ENCODE measurements around the gene STAP2.

Gene STAP2

DNA sequence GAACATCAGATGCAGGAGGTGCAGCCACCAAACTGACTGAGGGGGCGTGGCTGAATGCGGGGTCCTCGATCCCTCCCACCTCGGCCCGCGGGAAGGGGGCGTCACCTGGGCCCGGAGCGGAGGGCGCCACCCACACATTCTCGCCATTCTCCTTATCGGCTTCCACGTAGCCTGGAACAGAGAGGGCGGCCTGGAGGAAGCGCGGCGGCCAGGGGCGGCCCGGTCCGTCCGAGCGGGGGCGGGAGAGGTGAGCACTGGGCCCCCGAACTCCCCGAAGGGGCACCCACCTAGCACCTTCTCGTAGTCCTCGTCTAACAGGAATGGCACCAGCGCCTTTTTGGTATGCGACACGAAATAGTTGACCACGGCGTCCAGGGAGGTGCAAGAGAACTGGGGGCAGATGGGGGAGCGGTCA is 11.8 kb downstream of the STAP2 start:
- peak in 1 of 2 experiments; percentile 15 for DNase-seq

DNA sequence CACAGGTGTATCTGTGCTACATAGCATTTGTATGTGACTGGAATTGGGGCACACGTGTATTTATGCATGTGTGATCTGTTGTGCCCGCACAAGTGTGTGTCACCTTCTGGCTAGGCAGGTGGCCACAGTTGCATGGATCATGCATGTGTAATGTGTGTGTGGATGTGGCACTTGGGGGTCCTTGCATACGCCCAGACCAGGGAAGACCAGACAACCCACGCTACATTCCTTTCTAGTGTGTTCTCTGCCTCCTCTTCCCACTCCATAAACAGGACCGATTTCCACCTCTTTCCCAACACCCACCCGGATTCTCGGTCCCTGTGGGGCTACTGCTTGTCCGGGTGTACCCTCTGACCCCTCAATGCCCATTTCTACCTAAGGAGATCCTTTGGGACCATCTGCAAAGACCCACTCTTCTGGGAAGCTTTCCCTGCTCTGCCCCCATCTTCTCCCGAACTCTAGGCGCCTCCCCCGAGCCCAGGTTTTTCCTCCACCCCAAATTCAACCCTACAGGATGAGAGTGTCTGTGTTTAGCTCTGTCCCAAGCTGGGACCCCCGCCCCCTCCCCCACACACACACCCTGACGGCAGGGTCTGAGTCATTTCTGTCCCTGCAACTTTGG is 12.3 kb downstream of the STAP2 start:
- no peak for DNase-seq

DNA sequence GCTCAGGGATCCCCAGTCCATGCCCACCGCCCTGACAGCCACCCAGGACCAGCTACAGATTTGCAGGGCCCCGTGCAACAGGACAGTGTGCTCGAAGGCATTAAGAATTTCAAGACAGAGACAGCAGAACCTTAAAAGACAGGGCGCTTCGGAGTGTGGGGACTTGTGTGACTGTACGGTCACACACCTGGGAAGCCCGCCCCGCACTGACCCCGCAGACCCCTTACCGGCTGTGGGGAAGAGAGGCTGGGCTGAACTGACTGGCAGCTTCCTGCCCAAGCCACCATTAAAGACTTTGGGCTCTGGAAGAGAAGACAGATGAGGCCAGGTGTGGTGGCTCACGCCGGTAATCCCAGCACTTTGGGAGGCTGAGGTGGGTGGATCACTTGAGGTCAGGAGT is 14.4 kb downstream of the STAP2 start:
- no peak for DNase-seq

DNA sequence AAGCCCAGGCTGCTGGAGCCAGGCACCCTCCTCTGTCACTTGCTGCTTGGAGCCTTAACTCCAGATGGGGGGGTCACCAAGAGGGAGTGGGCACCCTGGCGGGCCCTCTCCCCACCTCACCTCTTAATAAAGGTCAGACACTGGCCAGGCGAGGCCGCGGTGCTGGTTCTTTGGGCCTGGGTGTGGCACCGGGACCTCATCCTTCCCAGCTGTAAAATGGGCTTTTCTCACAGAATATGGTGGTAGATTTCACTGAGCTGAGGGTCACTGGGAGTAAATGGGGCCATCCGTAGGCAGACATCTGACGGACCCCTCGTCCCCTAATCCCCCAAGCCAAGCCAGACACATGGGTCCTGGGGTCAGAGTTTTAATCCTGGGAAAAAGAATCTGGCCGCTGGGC is 14.9 kb downstream of the STAP2 start:
- DNase-seq, result no peak

DNA sequence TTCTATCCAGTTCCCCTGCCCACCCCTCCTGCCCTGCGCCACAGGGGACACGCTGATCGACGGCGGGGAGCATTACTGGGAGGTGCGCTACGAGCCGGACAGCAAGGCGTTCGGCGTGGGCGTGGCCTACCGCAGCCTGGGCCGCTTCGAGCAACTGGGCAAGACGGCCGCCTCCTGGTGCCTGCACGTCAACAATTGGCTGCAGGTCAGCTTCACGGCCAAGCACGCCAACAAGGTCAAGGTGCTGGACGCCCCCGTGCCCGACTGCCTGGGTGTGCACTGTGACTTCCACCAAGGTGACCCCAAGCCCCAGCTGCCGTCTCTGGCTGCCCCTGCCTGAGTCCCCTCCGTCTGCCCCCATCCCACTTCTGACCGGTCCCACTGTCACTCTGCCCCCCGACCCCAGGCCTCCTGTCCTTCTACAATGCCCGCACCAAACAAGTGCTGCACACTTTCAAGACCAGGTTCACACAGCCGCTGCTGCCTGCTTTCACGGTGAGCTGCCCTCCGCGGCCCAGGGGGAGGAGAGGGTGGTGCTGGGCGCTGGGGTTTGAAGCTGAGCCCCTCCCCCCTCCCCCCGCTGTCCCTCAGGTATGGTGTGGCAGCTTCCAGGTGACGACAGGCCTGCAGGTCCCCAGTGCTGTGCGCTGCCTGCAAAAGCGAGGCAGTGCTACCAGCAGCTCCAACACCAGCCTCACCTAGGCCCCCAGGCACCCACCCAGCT is 15.5 kb downstream of the STAP2 start:
- DNase-seq, result no peak

DNA sequence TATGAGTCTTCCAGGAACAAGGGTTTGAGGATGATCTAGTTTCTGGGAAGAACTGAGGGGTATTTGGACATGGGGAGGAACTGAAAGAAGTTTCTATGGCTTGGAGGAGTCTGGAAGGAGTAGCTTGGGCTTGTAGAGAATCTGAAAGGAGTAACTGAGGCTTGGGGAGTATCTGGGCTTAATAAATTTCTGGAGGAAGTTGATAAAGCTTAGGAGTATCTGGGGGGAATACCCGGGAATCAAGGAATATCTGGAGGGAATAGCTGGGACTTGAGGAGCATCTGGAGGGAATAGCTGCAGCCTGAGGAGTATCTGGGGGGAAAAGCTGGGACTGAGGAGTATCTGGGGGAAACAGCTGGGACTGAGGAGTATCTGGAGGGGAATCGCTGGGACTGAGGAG is 18.2 kb downstream of the STAP2 start:
- no peak for DNase-seq

DNA sequence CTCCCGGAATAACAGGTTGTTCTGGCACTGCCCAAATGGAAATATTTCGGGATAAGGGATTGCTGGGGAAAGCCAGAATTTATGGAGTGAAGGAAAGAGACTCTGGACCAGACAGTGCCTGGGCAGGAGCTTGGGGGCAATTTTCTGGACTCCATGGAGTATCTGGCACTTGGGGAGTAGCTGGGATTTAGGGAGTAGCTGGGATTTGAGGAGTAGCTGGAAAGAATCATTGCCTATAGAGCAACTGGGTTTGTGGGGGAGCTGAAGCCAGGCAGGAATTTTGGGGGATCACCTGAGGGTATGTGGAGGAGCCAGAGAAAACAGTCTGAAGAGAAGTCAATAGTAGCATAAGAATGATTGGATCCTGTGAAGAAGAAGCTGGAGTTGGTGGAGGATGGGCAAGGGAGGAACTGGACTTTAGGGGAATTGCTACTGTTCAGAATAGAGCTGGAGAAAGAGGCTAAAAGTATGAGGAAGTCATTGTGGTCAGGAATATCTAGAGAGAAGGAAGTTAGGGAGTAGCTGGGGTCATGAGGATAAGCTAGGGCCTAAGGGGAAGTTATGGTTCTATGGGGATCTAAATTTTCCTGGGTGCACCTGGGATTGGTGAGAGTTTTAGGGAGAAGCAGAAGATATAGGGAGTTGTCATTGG is 19.4 kb downstream of the STAP2 start:
- DNase-seq, result peak; percentile 71 to 73

DNA sequence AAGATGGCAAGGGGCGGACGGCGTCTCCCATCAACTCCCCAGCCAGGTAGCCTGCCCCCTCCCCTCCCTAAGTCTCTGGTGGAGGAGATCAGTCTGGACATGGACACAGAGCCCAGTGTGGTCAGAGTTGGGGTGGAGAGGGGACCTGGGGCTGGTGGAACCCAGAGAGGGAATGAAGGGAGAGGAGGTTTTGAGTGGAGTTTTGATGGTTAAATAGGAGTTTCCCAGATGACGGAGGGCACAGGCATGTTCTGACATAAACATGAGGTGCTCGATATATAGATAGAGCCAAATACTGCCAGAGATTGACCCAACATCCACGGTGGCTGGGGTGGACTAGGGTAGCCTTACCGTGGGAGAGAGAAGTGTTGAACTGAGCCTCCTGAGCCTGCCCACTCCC is 20.2 kb downstream of the STAP2 start:
- no peak for DNase-seq

DNA sequence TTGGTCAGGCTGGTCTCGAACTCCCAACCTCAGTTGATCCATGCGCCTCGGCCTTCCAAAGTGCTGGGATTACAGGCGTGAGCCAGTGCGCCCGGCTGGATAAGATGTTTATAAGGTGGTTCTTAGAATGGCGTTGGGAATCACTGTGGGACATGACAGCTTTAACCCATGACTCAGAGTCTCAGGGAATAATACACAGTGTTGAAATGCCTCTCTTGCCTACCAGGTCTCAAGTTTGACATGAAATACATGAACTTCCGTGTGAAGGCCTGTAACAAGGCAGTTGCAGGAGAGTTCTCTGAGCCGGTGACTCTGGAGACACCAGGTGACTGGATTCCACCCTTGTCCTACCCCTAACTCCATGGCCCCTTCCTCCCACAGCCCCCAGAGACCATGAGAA is 21.7 kb downstream of the STAP2 start:
- DNase-seq, result no peak

DNA sequence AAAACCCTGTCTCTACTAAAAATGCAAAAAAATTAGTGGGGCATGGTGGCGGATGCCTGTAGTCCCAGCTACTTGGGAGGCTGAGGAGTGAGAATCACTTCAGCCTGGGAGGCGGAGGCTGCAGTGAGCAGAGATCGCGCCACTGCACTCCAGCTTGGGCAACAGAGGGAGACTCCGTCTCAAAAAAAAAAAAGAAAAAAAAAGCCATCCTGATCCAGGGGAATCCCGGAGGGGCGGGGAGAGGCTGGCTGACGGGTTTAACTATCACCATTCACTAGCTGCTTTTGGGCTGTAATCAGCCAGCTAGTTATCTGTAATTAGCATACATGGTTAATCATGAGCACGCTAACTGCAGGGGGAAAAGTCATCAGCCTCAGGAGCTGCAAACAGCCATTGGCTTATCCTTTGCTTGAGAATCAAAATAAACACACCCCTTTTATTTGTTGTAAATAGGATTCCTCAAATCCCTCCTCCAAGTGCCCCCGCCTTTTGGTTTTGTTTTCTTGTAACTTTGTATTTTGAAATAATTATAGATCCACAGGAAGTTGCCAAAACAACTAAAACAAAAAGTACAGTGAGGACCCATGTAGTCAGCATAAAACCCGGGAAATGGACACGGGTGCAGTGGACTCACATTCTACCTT is 24.7 kb downstream of the STAP2 start:
- no peak for DNase-seq

DNA sequence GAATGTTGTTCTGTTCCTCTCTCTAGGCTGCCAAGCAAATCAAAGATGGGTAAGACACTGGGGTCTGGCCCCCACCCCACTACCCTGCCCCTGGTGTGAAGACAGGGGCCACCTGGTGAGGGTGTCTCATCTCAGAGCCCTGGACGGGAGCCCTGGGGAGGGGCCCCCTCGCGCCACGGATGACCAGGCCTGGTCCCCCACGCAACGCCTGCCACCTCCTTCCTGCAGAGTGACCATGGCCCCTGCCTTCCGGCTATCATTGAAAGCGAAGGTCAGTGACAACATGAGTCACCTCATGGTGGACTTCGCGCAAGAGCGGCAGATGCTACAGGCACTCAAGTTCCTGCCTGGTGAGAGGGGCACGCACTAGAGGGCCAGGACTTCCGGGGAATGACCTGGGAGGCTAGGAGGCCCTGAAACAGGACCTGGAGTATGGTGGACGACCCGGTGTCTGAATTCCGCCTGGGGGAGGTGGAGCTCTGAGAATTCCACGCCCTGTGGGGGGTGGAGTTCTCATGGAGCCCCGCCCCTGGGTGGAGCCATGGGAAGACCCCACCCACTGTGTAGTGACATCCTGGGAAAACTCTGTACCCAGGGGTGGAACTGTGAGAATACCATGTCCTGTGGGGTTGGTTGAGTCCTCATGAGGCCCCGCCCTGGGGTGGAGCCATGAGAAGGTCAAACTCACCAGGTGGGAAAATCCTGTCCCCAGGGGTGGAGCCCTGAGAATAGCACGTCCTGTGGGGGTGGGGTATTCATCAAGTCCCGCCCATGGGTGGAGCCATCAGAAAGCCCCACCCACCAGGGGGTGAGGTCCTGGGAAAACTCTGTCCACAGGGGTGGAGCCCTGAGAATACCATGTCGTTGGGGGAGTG is 28.1 kb downstream of the STAP2 start:
- no peak for DNase-seq

DNA sequence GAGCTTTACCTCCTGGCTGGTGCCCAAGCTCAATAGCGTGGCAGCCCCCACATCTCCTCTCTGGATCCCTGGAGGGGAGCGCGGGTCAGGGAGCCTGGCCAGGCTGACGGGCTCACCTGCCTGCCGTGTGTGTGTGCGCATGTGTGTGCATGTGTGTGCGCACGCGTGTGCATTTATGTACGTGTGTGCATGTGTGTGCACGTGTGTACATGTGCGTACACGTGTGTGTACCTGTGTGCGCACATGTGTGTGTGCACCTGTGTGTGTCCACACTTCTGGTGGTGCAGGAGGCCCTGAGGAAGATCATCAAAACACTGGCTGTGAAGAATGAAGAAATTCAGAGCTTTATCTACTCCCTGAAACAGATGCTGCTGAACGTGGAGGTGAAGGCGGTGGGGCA is 33.0 kb downstream of the STAP2 start:
- DNase-seq, result no peak

DNA sequence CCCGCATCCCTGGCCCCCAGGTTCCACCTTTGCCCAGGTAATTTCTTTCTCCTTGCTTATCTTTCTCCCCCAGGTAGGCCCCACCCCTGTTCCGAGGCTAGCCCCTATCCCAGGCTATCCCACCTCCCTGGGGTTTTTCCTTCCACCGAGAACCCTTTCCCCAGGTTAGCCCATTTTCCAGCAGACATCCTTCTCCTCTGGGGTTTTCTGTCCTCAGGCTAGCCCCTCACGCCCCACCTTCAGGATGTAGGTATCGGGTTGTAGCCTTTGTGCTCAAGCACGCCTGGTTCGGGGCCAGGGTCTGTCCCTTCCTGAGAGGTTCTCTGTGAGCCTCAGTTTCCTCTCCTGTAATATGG is 33.4 kb downstream of the STAP2 start:
- DNase-seq, result no peak

DNA sequence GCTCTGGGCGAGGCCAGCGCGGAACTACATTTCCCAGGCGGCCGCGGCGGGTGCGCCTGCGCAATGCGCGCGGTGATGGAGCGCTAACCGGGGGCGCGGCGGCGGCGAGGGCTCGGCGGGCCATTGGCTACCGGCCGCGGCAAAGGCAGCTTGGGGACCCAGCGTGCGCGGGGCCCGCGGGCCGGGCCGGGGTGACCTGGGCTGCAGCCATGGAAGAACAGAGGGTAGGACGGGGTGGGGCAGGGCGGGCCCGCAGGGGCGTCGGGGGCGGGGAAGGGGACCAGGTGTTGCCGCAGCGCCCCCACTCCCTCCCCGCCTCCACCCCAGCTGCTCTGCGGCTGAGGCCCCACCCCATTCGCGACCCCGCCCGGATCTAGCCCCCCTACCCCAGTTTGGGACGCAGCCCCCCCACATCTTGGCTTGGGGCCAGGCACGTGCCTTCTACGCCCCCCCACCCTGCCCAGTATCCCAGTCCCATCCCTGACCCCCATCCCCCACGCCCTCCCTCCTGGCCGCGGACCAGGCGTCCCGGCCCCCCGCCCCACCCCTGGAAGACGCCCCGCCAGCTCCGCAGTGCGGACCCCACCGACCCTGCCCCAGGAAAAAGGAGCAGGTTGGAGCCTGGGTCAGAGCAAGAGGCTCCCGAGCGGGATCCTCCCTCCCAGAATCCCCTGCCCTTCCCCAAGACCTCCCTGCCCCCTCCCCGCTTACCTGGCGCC is 33.9 kb downstream of the STAP2 start, which contains the start of gene FSD1:
TSS of gene FSD1 (plus strand) at position 61 of the 719 bp plus-strand sequence. CDS start at position 210, 149 bp downstream.
- peak; percentile 54 to 58 for DNase-seq

DNA sequence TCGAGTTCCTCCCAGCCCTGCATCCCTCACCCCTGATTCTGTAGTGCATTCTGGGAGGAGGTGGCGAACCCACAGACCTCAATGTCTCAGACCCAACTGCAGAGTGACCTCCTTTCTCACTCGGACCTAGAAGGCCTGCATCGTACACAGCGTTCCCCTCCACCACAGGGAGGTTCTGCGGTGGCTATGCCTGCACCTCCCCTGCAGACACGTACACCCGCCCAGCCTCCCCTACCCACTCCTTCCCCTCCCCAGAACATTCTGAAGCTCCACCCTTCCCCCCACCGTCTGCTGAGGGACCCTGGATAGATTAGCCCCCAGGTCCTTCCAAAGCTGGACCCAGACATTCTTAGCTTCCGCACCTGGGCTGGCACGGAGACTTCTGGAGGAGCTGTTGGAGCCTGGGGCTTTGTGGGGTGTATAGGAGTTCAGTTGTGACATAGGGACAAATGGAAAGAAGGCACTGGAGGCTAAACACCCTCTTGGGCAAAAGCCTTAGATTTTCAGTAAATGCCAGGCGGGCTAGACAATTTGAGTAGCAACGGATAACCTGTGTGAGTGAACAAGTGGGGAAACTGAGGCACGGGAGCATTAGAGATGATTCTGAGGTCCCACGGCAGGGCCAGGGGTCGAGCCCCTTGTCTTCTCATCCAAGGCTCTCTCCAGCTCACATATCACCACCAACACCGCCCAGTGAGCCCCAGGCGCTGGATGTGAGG is 34.6 kb downstream of the STAP2 start:
- no peak for DNase-seq

DNA sequence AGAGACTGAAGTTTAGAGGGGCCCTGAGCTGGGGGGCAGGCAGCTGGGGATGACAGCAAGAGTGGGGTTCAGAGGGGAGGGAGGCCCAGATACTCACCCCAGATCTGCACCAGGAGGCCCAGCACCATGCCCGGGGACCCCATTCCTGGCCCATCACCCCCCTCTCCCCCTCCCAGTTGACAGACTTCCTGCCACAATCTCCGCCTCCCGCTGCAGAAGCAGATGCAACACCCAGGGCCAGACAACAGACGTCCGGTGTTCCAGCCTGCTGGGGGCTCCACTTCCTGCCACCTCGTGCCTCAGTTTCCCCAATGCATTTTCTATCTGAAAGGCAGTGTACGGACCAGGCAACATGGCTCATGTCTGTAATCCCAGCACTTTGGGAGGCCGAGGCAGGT is 36.4 kb downstream of the STAP2 start, which contains the start of gene TMIGD2:
TSS of gene TMIGD2 (minus strand) at position 147 of the 398 bp plus-strand sequence. CDS start at position 143, 4 bp downstream.
- peak; percentile 74 to 75 for DNase-seq

DNA sequence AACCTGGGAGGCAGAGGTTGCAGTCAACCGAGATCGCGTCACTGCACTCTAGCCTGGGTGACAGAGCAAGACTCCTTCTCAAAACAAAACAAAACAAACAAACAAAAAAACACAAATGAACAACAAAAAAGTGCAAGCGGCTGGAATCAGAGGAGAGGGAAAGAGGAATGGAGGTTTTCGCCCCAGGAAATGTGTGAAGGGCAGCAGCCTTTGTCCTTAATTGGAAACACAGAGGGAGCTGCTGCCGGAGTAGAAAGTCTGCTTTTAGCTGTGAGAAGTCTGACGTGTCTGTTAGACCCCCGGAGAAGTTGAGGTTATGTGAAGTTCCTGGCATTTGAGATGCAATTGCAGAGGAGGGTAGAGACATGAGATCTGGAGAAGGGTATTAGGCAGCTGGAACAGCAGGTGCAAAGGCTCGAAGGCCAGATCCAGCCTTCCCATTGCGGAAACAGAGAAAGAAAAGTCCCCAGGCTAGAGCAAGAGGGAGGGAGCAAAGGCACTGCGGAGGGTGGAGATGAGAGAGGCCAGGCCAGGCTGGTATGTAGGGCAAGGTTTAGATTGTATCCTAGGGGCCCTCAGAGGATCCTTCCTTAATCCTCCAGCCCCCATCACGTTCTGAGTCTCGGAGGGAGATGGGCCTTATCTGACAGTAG is 36.9 kb downstream of the STAP2 start:
- peak; percentile 75 to 76 for DNase-seq

DNA sequence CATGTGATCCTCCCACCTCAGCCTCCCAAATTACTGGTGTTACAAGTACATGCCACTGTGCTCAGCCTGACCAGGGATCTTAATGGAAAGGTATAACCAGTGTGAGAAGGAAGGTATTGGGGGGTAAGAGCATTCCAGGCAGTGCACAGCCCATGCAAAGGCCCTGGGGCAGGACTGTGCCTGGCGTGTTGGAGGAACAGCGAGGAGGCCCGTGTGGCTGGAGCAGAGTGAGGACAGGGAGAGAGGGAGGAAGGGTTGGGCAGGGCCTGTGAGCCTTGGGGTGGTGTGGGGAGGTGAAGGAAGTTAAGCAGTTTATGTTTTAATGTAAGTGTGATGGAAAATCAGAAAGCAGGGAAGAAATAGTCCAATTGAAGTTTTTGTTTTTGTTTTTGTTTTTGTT is 38.0 kb downstream of the STAP2 start:
- no peak for DNase-seq

DNA sequence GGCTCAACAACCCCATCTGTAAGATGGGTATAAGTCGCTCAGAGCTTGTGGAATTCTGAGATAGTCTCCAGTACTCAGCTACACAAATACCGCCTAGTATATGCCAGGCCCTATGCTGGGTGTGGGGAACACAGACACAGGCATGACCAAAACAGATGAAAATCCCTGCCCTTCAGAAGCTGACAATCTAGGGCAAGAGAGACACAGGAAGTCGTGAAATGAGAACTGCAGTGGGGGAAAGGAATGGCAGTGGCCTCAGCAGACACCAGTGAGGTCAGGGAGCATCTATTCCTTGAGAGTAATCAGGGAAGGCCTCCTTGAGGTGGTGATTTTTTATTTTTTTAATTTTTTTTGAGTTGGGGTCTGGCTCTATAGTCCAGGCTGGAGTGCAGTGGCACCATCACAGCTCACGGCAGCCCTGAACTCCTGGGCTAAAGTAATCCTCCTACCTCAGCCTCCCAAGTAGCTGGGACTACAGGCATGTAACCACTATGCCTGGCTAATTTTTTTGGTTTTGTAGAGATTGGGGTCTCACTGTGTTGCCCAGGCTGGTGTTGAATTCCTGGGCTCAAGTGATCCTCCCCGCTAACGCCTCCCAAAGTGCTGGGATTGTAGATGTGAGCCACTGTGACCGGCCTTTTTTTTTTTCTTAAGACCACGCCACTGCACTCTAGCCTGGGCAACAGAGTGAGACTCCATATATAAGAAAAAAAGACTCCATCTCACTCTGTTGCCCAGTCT is 39.6 kb downstream of the STAP2 start:
- DNase-seq, result no peak

Measured in Kasumi-1 (cell line).